Peyer's patch (tissue), 4 donors: ENCODE measurements around the gene TECTA.

Experiments
- CTCF ChIP-seq, 6 experiments: fragments of 450-650 bp in 4 of 6; fragments of 200-600 bp in 2 of 6; sonication (generic) in 1 of 6; IDR thresholded peaks; one replicate each; pipeline ENCODE4 v1.5.1; 2017 to 2019; ENCODE audit warnings: antibody characterized with exemption in 6 of 6, mild to moderate bottlenecking in 3 of 6, moderate library complexity in 1 of 6
- POLR2A ChIP-seq, 2 donors: fragments of 450-650 bp; IDR thresholded peaks; one replicate each; pipeline ENCODE4 v1.5.1; 2017; ENCODE audit warnings: antibody characterized with exemption in 2 of 2, mild to moderate bottlenecking in 2 of 2, moderate library complexity in 2 of 2

- TF ChIP-seq CTCF (IDR thresholded peaks at IDR 0.05) (no peak), POLR2A (IDR thresholded peaks at IDR 0.05) (no peak)
Observed at GRCh38 chr11:121110871-121111724, 10.1 kb downstream of the TECTA start.
